Activated CD8-positive, alpha-beta T cell treated with anti-CD3 and anti-CD28 coated beads for 36 hours (primary cell): ENCODE data around the gene MATCAP1. TPM values are rescaled to one million over a fixed set of nuclear protein-coding genes. Genes with fewer than 3 reads are reported as not detected.

ENCODE experiments used
- ATAC-seq: fragments of 200-7000 bp; cut with Tn5 transposase; one replicate; pipeline ENCODE4 v1.10.0; 2021; ENCODE audit warnings: mild to moderate bottlenecking, moderate library complexity
- CTCF ChIA-PET: fragments of 350-600 bp; sonication (Branson Sonifier 250); formaldehyde crosslinking; loops from one replicate; lab custom pipeline; 2021; ENCODE audit warnings: antibody characterized with exemption; lab: Charles Lee
- POLR2A ChIA-PET: fragments of 350-600 bp; sonication (Branson Sonifier 250); formaldehyde crosslinking; loops from one replicate; lab custom pipeline; 2021; ENCODE audit warnings: antibody characterized with exemption; lab: Charles Lee
- DNase-seq: peaks from one replicate; pipeline ENCODE4 v3.0.0-alpha.2; 2020
- H3K27ac Mint-ChIP-seq: one replicate; pipeline ENCODE4 v1.8.0; 2021; ENCODE audit warnings: mild to moderate bottlenecking, mixed read lengths
- H3K27me3 Mint-ChIP-seq: one replicate; pipeline ENCODE4 v1.8.0; 2021; ENCODE audit warnings: mixed read lengths
- H3K36me3 Mint-ChIP-seq: one replicate; pipeline ENCODE4 v1.8.0; 2021; ENCODE audit warnings: low read depth, mixed read lengths
- H3K4me1 Mint-ChIP-seq: one replicate; pipeline ENCODE4 v1.8.0; 2021; ENCODE audit warnings: low read depth, mixed read lengths
- H3K4me3 Mint-ChIP-seq: one replicate; pipeline ENCODE4 v1.8.0; 2021; ENCODE audit warnings: mild to moderate bottlenecking, moderate library complexity, mixed read lengths
- H3K9me3 Mint-ChIP-seq: one replicate; pipeline ENCODE4 v1.8.0; 2021; ENCODE audit warnings: mixed read lengths
- intact Hi-C: fragments of 100-400 bp; cut with micrococcal nuclease; formaldehyde crosslinking; loops from one replicate; pipeline ENCODE4 v1.10.0; 2022
- total RNA-seq, 2 experiments: library from RNA; stranded (reverse); gene quantifications; one replicate each; pipeline ENCODE4 v1.2.3, GENCODE V29; 2021
- TF ChIP-seq, protein P1 (sequence below): fragments of 200-600 bp; IDR thresholded peaks from one replicate; pipeline ENCODE4 v1.8.0; 2022; ENCODE audit warnings: antibody characterized with exemption, mild to moderate bottlenecking

MATCAP1 gene
- total RNA-seq, 2 experiments from 2014 or later: 49.5 to 49.9 TPM

- H3K4me1 Mint-ChIP-seq: peaks cover 54% of the 10 kb centered on the region
Measured at GRCh38 chr16:67169642-67170167, 14.1 kb downstream of the MATCAP1 start.

DNA sequence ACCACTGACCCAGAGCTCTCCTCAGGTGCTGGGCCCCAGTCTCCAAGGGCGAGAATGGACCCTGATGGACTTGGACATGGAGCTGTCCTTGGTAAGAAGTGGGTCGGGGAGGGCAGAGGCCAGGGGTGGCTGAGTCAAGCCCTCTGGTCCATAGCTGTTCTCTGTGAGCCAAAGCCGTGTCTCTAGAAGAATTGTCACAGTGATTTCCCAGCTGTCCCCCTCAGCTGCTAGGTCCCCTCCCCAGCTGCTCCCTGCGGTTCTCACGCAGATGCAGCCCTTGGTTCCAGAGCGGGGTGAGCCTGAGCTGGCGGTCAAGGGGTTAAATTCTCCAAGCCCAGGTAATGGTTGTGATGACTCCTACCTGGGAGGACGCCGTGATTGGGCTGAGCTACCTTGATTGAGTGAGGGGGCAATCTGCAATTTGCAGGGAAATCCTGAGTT is 14.7 kb downstream of the MATCAP1 start:
- TF ChIP-seq, protein P1, sequence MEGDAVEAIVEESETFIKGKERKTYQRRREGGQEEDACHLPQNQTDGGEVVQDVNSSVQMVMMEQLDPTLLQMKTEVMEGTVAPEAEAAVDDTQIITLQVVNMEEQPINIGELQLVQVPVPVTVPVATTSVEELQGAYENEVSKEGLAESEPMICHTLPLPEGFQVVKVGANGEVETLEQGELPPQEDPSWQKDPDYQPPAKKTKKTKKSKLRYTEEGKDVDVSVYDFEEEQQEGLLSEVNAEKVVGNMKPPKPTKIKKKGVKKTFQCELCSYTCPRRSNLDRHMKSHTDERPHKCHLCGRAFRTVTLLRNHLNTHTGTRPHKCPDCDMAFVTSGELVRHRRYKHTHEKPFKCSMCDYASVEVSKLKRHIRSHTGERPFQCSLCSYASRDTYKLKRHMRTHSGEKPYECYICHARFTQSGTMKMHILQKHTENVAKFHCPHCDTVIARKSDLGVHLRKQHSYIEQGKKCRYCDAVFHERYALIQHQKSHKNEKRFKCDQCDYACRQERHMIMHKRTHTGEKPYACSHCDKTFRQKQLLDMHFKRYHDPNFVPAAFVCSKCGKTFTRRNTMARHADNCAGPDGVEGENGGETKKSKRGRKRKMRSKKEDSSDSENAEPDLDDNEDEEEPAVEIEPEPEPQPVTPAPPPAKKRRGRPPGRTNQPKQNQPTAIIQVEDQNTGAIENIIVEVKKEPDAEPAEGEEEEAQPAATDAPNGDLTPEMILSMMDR: no peak
- ATAC-seq: no peak
- DNase-seq: no peak
- POLR2A ChIA-PET: no interaction called here
- intact Hi-C loops: no loop called here
- Mint-ChIP-seq H3K9me3 (no peaks in the 10 kb centered on the region), H3K27me3 (peaks cover 78% of the 10 kb centered on the region), H3K4me3 (no peak overlapping the region), H3K27ac (no peak overlapping the region), H3K36me3 (peaks cover 10% of the 10 kb centered on the region), H3K4me1 (peaks cover 57% of the 10 kb centered on the region)
- CTCF ChIA-PET: interaction anchor here (0.8 to 16.0 kb wide), 7 partner anchors 7 to 215 kb away, joined by 3 to 209 read pairs (median 7); partner anchors contain the start of genes B3GNT9, CES3, FBXL8 and HSF4

More at GRCh38 chr16:67169642-67170167, 14.1 kb downstream of the MATCAP1 start:
- peak; percentile 12 for ATAC-seq
- DNase-seq: peak; percentile 69
- Mint-ChIP-seq H3K9me3 (no peaks in the 10 kb centered on the region), H3K27ac (peak overlapping the region; percentile 72), H3K27me3 (peaks cover 75% of the 10 kb centered on the region), H3K36me3 (peaks cover 10% of the 10 kb centered on the region), H3K4me3 (peak overlapping the region; percentile 73)
- ChIA-PET POLR2A (interaction anchor here (9.2 kb wide), 1 partner anchor 9 kb away, joined by 67 read pairs; the partner anchor contains the start of genes FBXL8 and TRADD), CTCF (interaction anchor here (0.8 to 16.0 kb wide), 11 partner anchors 10 to 216 kb away, joined by 3 to 209 read pairs (median 5); partner anchors contain the start of genes B3GNT9, CES3, FBXL8 and HSF4)
- intact Hi-C loops: no loop called here
- TF ChIP-seq, protein P1: peak; percentile 83

DNA sequence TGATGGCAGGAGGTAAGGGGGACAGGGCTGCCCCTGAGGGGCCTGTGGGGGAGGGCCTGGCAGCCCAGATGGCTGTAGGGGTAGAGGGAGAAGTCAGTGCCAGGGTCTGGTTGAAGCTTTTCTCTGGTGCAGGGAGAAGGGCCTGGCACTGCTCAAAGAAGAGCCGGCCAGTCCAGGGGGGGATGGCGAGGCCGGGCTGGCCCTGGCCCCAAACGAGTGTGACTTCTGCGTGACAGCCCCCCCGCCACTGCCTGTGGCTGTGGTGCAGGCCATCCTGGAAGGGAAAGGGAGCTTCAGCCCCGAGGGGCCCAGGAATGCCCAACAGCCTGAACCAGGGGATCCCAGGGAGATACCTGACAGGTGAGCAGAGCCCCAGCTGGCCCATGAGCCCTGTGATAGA is 16.2 kb downstream of the MATCAP1 start:
- peaks cover 7% of the 10 kb centered on the region for H3K36me3 Mint-ChIP-seq
- H3K9me3 Mint-ChIP-seq: no peaks in the 10 kb centered on the region
- ChIA-PET POLR2A (interaction anchor here (1.1 to 3.7 kb wide), 4 partner anchors 9 to 138 kb away, joined by 3 to 23 read pairs (median 4); no protein-coding TSS in a partner anchor), CTCF (interaction anchor here (1.3 to 16.0 kb wide), 4 partner anchors 9 to 16 kb away, joined by 3 to 209 read pairs (median 20); partner anchors contain the start of genes B3GNT9, FBXL8, HSF4 and MATCAP1)
- no peak for ATAC-seq
- no peak overlapping the region for H3K27ac Mint-ChIP-seq
- intact Hi-C loops: no loop called here
- H3K27me3 Mint-ChIP-seq: peaks cover 73% of the 10 kb centered on the region
- TF ChIP-seq, protein P1: no peak
- H3K4me1 Mint-ChIP-seq: peaks cover 51% of the 10 kb centered on the region
- DNase-seq: no peak
- H3K4me3 Mint-ChIP-seq: no peak overlapping the region

- H3K9me3 Mint-ChIP-seq: no peaks in the 10 kb centered on the region
- ChIA-PET CTCF (interaction anchor here (0.9 to 16.0 kb wide), 3 partner anchors 9 to 18 kb away, joined by 3 to 209 read pairs (median 4); partner anchors contain the start of genes B3GNT9, FBXL8, HSF4 and TRADD), POLR2A (interaction anchor here (1.1 to 3.7 kb wide), 4 partner anchors 8 to 137 kb away, joined by 3 to 23 read pairs (median 4); no protein-coding TSS in a partner anchor)
- TF ChIP-seq, protein P1: no peak
- peaks cover 55% of the 10 kb centered on the region for H3K4me1 Mint-ChIP-seq
- intact Hi-C loops: no loop called here
- peaks cover 16% of the 10 kb centered on the region for H3K36me3 Mint-ChIP-seq
- H3K27me3 Mint-ChIP-seq: peaks cover 75% of the 10 kb centered on the region
- ATAC-seq (no peak), DNase-seq (peak; percentile 55)
- no peak overlapping the region for H3K27ac Mint-ChIP-seq
- peak overlapping the region; percentile 46 for H3K4me3 Mint-ChIP-seq
Measured at GRCh38 chr16:67166598-67167168, 17.1 kb downstream of the MATCAP1 start.
